Glomerular visceral epithelial cell (primary cell): Measurements from ENCODE around the gene EYA3.
"Not testable (repeated sequence)": the region's sequence is repeated elsewhere in the genome, so short reads cannot be mapped to it uniquely, and the experiment has no call there.

ENCODE experiments used
- DNase-seq: peaks from one replicate; pipeline ENCODE4 v3.0.0-alpha.2; 2016; ENCODE audit errors: extremely low spot score

EYA3 gene

DNA sequence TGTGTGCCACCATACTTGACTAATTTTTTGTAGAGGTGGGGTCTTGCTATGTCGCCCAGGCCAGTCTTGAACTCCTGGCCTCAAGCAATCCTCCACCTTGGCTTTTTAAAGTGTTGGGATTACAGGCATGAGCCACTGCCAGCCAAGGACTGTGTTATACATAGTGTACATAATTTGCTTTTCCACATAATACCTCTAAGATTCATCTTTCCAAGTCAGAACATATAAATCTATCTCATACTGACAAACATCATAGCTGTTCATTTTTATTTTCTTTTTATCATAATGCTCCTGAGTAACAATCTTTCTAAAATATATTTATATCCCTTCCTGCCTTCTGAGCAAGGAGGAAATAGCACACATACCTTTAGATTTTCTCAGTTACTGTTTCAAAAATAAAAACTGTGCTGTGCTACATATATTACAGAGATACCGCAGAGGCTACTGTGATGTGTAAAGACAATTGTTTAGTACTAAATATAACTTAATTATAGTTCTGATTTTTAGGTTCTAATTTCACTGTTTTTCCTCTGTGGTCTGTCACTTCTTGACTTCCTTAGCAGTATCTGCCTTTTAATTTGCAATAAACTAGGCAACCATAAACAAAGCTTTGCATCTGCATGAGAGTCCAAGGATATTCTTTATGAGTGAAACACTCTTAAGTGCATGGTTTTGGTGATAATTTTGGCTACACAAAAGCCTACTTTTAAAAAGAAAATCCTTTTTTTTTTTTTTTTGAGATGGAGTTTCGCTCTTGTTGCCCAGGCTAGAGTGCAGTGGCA, 59.3 kb downstream of the EYA3 start:
- no peak for DNase-seq

DNA sequence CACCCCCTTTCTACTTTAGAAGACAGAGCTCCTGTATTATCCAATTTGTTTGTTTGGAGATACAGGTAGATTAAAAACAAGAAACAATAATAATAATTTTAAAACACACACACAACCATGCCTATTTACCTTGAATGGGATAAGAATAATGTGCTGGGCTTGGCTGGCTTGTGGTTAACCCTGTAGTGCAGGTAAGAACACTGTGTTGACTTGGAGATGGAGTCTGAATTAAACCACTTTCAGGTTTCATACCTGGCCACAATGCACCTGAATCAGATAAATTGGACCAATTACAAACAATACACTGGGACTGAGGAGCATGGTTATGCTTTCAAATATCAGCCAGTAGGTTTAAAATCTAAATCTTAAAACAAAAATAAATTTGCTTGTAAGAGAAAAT, 60.8 kb downstream of the EYA3 start:
- DNase-seq: no peak

DNA sequence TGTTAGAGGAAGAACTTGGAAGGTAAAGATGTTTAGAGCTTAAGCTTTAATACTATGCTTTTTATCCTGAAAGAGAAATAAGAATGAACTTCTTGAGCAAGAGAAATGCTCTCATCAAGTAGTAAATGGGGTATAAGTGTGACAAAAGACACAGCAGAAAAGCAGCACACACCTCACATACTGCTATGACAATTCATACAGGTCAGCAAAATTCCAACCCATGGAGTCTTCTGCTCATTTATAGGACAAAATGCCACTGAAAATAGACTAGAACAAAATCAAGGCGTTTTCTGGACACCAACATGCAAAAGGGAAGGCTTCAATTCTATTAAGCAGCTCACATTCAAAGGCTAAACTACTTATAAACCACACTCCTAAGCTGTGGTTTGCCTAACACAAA, 61.2 kb downstream of the EYA3 start:
- DNase-seq: no peak

DNA sequence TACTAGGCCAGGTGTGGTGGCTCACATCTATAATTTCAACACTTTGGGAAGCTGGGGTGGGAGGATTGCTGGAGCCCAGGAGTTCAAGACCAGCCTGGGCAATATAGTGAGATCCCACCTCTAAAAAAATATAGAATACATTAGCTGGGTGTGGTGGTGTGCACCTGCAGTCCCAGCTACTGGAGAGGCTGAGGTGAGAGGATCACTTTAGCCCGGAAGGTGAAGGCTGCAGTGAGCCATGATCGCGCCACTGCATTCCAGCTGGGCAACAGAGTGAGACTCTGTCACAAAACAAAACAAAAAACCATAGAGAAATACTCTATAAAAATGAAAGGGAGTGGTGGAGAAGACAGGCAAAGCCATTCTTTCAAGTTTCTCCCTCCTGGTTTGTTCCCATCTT, 62.1 kb downstream of the EYA3 start:
- no peak for DNase-seq

DNA sequence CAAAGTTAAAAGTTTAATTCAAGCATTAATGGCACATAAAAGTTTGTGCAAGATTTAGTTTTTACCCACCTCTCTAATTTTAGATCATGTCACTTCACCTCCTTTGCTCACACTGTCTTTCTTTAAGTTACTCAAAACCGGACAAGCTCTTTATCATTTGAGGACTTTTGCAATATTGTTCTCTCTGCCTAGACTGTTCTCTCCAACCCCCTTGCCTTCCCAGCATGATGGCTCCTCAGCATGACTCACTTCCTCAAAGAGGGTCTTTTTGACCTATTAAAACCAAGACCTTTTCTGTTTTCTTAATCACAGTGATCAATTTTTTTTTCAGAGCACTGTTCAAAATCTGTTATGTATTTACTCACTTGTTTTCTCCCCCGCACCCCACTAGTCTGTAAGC, 67.3 kb downstream of the EYA3 start:
- DNase-seq: no peak

DNA sequence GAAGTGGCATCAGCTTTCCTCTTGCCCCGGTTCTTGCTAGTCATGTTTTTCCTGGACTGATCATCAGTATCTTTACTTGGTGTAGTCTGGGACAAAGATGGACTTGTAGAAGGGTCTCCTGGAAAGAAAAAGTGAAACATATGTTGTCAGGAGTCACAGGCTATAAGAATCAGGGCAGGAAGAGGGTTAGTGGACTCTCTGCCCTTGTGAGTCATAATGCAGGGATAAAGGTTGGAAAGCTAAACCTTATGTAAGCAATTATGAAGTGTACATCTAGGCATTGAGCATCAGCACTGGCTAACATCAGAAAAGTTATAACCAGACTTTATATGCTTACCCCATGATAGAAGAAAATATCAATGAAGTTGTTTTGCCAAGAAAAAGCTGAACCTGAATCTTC, 77.4 kb downstream of the EYA3 start:
- DNase-seq: no peak

DNA sequence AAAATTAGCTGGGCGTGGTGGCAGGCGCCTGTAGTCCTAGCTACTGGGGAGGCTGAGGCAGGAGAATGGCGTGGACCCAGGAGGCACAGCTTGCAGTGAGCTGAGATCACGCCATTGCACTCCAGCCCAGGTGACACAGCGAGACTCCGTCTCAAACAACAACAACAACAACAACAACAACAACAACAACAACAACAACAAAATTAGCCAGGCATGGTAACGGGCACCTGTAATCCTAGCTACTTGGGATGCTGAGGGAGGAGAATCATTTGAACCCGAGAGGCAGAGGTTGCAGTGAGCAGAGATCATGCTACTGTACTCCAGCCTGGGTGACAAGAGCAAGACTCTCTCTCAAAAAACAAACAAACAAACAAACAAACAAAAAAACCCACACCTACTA, 85.3 kb downstream of the EYA3 start:
- DNase-seq: not testable (repeated sequence)

DNA sequence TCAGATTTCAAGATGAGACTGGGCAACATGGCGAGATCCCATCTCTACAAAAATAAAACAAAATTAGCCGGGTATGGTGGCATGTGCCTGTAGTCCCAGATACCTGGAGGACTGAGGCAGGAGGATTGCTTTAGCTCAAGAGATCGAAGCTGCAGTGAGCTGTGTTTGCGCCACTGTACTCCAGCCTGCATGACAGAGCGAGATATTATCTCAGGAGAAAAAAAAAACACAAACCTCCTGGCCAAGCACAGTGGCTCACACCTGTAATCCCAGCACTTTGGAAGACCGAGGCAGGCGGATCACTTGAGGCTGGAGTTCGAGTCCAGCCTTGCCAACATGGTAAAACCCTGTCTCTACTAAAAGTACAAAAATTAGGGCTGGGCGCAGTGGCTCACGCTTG, 85.8 kb downstream of the EYA3 start:
- no peak for DNase-seq

DNA sequence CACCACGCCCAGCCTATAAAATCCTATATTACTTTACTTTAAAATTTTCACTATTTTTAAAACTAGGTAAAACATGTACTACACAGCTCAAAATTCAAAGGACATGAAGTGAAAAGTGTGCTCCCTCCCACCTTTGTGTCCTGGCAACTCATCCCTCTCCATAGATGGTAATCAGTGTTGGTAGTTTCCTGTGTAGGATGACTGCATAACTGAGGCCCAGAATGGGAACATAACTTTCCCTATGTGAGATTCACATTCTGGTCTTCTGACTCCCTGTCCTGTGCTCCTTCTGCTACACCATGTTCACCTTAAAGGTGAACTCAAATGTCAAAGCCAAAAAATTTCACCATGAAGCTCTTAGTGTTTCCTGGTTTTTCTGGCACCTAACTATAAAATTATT, 89.4 kb downstream of the EYA3 start:
- no peak for DNase-seq

DNA sequence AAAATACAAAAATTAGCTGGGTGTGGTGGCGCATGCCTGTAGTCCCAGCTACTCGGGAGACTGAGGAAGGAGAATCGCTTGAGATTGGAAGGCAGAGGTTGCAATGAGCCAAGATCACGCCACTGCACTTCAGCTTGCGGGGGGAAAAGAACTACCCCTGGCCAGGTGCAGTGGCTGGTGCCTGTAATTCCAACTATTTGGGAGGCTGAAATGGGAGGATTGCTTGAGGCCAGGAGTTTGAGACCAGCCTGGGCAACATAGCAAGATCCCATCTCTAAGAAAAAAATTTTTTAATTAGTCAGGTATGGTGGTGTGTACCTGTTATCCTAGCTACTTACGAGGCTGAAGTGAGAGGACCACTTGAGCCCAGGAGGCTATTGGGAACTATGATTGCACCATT, 93.9 kb downstream of the EYA3 start:
- not testable (repeated sequence) for DNase-seq

DNA sequence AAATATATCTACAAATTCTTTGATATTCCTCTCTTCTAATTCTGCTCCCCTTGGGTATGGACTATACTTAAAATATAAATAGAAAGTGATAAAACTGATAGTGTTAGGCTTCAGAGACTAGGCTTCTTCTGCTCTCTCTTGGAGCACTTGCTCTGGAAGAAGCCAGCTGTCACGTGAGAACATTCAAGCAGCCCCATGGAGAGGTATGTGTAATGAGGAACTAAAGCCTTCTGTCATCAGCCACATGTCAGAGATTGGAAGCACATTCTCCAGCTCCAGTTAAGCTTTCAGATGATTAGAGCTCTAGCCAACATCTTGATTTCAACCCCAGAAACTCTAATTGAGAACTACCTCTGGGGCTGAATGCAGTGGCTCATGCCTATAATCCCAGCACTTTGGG, 94.3 kb downstream of the EYA3 start:
- DNase-seq: no peak

DNA sequence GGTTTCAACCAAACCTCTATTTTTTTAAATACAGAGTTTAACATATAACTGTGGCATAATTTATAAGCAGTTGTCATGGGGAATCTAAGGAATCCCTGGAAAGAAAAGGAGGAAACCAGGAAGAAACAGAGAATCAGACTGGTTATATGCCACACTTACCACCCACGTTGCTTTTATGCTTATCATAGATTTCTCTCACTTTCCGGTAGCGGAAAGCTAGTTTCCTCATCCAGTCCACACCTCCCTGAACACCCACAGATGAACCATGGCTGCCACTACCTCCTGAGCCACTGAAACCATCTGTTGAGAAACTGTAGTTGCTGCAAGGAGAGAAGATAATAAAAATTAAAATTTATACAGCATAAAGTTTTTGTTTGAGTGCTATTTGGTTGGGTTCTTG, 95.2 kb downstream of the EYA3 start:
- DNase-seq: no peak

DNA sequence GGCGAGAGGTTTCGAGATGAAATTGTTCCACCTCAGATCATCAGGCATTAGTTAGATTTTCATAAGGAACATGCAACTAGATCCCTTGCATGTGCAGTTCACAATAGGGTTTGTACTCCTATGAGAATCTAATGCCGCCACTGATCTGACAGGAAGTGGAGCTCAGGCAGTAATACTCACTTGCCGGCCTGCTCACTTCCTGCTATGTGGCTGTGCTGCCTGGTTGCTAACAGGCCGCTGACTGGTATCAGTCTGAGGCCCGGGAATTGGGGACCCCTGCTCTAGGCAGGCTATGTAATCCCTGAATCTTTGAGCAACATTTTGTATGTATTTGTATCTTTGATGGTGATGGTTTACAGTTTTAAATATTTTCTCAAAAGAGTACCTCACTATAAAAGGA, 96.1 kb downstream of the EYA3 start:
- no peak for DNase-seq

DNA sequence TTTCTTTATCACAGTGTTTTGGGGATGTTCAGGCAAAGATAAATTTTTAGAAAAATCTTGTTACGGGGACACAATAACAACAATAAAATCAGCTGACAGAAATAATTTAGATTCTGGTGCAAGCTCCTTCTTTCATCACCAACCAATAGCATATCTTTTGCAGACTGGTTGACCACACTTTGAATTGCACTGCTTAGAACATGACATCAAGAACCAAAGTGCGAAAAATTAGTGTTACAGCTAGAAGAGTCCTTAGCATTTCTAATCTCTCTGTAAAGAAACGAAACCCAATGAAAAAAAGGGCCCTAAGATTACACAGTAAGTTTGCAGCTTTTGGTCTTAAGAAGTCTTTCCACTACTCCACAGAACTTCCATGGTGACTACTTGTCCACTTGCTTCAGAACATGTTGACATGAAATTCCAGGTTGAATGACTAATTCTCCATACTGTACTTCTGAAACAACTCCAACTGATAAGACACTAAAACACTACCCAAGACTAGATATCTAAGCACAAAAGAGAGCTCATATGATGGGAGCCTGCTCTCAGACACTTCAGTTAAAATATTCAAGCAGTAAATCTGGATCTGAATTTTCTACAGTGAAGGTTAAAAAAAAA, 97.4 kb downstream of the EYA3 start:
- no peak for DNase-seq

DNA sequence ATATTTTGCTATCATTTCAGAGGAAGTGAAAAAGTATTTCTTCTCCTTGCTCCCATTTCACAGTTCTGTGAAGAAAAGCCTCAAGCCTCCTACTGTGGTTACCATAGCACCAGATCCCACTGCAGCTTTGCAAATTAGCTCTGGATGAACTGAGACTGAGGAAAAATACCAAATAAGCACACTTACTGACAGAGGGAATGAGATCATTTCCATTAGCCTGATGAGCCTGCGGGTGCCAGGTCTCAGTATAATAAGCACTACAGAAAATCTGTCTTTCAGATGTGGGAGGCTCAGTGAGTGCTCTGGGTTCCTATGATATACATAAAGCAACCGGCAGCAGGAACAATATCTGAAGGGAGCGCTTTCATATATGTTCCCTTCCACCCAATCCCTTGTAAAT, 107.3 kb downstream of the EYA3 start:
- DNase-seq: no peak

DNA sequence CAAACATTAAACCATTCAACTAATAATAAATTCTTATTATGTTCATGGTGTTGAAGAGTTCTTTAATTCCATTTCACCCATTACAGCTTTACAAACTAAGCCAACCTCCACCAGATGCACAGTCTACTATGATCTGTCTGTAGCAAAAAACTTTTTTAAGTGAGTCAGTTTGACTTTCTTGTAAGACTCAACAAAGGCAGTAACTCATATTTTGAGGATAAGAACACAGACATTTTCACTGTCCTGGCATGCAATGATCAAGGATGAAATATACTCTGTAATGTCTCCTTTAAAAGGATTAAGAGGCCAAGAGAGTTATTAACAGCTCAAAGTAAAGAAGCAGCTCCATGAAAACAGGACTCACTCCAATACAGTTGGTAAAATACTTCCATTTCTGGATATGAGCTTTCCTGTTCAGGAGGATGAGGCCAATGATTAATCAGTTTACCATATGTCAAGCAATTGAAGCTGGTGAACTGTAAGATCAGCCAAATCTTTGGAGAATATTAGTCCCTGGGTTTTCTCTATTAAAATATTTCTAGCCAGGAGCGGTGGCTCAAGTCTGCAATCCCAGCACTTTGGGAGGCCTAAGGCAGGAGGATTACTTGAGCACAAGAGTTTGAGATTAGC, 108.1 kb downstream of the EYA3 start:
- DNase-seq: no peak

DNA sequence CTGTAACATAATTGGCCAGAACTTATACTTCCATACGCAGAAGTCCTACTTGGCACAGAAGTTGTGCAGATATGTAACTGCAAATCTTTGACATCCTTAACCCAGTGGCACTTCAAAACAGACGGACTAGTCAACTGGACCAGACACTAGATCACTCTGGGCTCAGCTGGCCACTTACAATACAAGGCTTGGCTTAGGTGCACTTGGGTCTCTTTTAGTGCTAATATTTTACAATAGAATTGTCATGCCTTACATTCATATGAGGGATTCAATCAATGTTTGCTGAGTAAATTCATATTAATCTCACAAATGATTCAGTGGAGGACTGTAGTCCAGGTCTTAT, 108.6 kb downstream of the EYA3 start:
- no peak for DNase-seq

DNA sequence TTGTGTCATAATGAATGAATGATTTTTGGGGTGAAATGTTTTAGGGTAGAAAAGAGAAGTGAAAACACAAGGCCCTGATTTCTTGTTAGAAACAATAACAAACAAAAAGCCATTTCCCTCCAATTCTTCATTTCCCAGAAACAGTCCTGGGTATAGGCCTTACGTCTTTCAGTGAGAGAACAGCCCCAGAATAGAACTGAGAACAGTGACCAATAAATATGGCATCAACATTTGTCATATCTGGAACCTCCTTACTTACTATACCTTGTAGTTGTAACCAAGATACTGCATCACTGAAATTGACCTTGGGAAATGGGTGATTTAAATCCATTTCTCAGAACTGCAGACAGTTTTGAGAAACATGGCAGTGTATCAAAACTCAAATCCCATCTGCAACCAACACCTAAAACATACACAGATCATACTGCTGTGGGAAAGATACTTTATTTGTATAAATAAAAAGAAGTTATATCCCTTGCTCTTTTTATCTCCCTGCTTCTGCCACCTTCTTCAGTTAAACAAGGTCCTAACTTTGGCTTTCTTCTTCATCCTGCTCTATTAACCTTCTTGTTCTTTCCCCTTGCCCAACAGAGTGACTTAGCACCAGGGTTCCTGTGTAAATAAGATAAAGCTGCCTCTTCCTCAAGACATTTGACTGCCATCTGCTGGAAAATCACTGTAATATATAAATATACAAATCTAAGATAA, 109.1 kb downstream of the EYA3 start:
- DNase-seq: peak; percentile 53

DNA sequence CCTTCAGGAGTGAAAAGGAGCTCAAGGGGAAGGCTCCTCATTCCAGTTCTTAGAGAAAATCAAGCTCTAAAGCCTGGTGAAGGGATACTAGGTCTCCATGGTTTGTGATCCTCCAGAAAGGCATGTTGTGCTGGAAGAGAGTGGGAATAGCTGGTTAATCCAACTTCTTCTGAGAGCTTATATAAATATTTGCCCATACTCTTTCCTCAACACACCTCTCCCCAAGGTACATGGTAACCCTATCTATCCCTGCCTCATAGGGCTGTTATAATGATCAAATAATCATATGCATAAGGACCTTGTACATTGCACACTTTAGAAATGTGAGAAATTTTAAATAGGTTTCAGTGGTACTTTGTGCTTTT, 114.0 kb downstream of the EYA3 start:
- no peak for DNase-seq

DNA sequence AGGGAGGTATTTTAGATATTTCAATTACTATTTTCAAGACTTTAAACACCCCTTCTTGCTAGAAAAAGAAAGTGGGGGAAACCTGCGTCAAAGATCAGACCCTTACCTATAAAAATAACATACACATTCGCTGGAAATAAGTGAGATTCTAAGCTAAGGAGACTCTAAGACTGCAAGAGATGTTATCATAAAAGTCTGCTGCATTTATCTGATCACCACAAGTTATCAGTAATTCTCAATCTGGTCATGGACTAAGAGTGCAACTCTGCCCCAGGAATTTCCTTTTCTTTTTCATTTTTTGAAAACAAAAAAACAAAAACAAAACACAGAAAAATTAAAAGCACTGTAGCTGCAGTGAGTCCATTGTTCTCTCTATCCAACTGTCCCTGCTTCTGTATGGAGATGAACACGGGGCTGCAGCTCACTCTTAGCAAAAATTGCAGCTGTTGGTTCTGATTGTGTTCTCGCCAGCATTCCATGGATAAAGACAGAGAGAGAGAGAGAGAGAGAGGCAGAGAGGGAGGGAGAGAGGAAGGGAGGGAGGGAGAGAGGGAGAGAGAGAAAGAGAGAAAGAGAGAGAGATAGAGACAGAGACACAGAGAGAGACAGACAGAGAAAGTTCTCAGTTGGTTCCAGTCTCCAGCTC, 114.5 kb downstream of the EYA3 start:
- DNase-seq: no peak

DNA sequence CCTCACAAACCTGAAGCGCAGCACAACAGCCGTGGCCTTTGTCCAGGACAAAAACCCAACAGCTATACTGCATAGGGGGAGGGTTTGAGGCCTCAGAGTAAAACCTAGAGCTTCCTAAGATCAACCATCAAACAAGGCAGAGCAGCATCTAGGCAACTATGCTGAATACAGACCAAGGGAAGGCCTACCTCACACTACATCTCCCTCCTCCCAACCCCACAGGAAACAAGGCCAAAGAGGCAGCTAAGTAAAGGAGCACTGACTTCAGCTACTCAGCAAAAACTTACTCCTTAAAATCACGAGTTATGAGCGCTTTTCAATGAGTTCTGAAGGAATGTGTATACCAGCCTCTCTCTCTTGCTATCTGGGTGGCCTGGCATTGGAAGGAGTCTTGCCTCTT, 116.3 kb downstream of the EYA3 start:
- no peak for DNase-seq

DNA sequence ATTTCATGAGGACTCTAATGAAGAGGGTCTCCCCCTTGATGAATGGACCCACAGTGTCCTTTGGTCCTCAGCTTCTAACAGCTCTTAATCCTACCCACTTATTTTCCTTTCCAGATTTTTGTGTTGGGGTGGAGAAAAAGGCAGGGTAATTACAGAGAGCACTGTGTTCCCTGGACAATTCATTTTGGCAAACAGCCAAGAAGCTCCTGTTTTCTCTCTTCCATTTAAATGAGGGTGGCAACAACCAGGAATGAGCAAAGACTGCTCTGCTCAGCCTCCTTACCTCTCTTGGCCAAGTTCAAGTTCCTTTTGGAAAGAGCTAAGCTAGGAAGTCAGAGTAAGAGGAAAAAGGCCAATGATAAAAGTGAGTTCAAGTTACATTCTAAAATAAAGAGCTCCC, 116.7 kb downstream of the EYA3 start:
- no peak for DNase-seq
